ENCODE measurements around the gene SCP2D1. TPM values are rescaled to one million over a fixed set of nuclear protein-coding genes. Genes with fewer than 3 reads are reported as not detected.
"Not testable (repeated sequence)": the region's sequence is repeated elsewhere in the genome, so short reads cannot be mapped to it uniquely, and the experiment has no call there.

Gene SCP2D1
- total RNA-seq (not detected), polyA plus RNA-seq (not detected)

GRCh38 chr20:18813483-18813882 lies at the start of gene SCP2D1:
SCP2D1 (plus strand) TSS chr20:18813783; CDS start chr20:18813816, 33 bp downstream.
- no peak within 1 kb of the TSS for H3K27ac ChIP-seq (ENCODE audit: low read depth)
- no peak for DNase-seq (ENCODE audit: extremely low spot score)
- no peaks in the 10 kb centered on the region for H3K4me1 ChIP-seq (ENCODE audit: insufficient read depth)
- no peak within 1 kb of the TSS for H3K4me3 ChIP-seq (ENCODE audit: low read depth, low read length)
- WGBS = 79% methylated on average over 3 of the region's 3 CpGs
- no peaks in the 10 kb centered on the region for H3K36me3 ChIP-seq (ENCODE audit: insufficient read depth)

- Histone ChIP-seq H3K36me3 (ENCODE audit: insufficient read depth) (no peaks in the 10 kb centered on the region), H3K4me1 (ENCODE audit: insufficient read depth) (no peaks in the 10 kb centered on the region), H3K27ac (ENCODE audit: low read depth) (no peak overlapping the region), H3K4me3 (ENCODE audit: low read depth, low read length) (no peak overlapping the region)
- DNase-seq (ENCODE audit: extremely low spot score) = no peak
- WGBS = 71% methylated on average over 5 of the region's 5 CpGs
Observed at GRCh38 chr20:18767676-18768075, 45.9 kb upstream of the SCP2D1 start.

GRCh38 chr20:18773566-18773965 lies 40.0 kb upstream of the SCP2D1 start:
- 88% methylated on average over 1 of the region's 1 CpG for whole genome bisulfite sequencing
- H3K4me1 ChIP-seq (ENCODE audit: insufficient read depth) = no peaks in the 10 kb centered on the region
- H3K27ac ChIP-seq (ENCODE audit: low read depth) = no peak overlapping the region
- H3K4me3 ChIP-seq (ENCODE audit: low read depth, low read length) = no peak overlapping the region
- H3K36me3 ChIP-seq (ENCODE audit: insufficient read depth) = no peaks in the 10 kb centered on the region
- no peak for DNase-seq (ENCODE audit: extremely low spot score)

GRCh38 chr20:18774207-18774606 lies 39.4 kb upstream of the SCP2D1 start:
- H3K27ac ChIP-seq (ENCODE audit: low read depth) = no peak overlapping the region
- no peak overlapping the region for H3K4me3 ChIP-seq (ENCODE audit: low read depth, low read length)
- no peaks in the 10 kb centered on the region for H3K36me3 ChIP-seq (ENCODE audit: insufficient read depth)
- no peaks in the 10 kb centered on the region for H3K4me1 ChIP-seq (ENCODE audit: insufficient read depth)
- WGBS = 56% methylated on average over 2 of the region's 2 CpGs
- DNase-seq (ENCODE audit: extremely low spot score) = no peak

- Histone ChIP-seq H3K36me3 (ENCODE audit: insufficient read depth) (no peaks in the 10 kb centered on the region), H3K27ac (ENCODE audit: low read depth) (no peak overlapping the region), H3K4me3 (ENCODE audit: low read depth, low read length) (no peak overlapping the region), H3K4me1 (ENCODE audit: insufficient read depth) (no peaks in the 10 kb centered on the region)
- 91% methylated on average over 5 of the region's 5 CpGs for WGBS
- no peak for DNase-seq (ENCODE audit: extremely low spot score)
Observed at GRCh38 chr20:18775633-18776032, 38.0 kb upstream of the SCP2D1 start.

- no peak overlapping the region for H3K4me3 ChIP-seq (ENCODE audit: low read depth, low read length)
- no peaks in the 10 kb centered on the region for H3K36me3 ChIP-seq (ENCODE audit: insufficient read depth)
- DNase-seq (ENCODE audit: extremely low spot score) = no peak
- WGBS = 65% methylated on average over 10 of the region's 10 CpGs
- H3K27ac ChIP-seq (ENCODE audit: low read depth) = no peak overlapping the region
- H3K4me1 ChIP-seq (ENCODE audit: insufficient read depth) = no peaks in the 10 kb centered on the region
Observed at GRCh38 chr20:18778690-18779392, 34.7 kb upstream of the SCP2D1 start.

GRCh38 chr20:18780385-18781130 lies 33.0 kb upstream of the SCP2D1 start:
- no peaks in the 10 kb centered on the region for H3K36me3 ChIP-seq (ENCODE audit: insufficient read depth)
- DNase-seq (ENCODE audit: extremely low spot score) = no peak
- 69% methylated on average over 9 of the region's 9 CpGs for WGBS

GRCh38 chr20:18781509-18781908 lies 32.1 kb upstream of the SCP2D1 start:
- 90% methylated on average over 3 of the region's 3 CpGs for WGBS
- Histone ChIP-seq H3K4me1 (ENCODE audit: insufficient read depth) (no peaks in the 10 kb centered on the region), H3K27ac (ENCODE audit: low read depth) (no peak overlapping the region), H3K4me3 (ENCODE audit: low read depth, low read length) (no peak overlapping the region), H3K36me3 (ENCODE audit: insufficient read depth) (no peaks in the 10 kb centered on the region)
- no peak for DNase-seq (ENCODE audit: extremely low spot score)

More at GRCh38 chr20:18780385-18781130, 33.0 kb upstream of the SCP2D1 start:
- H3K27ac ChIP-seq (ENCODE audit: low read depth) = no peak overlapping the region
- H3K4me3 ChIP-seq (ENCODE audit: low read depth, low read length) = no peak overlapping the region
- no peaks in the 10 kb centered on the region for H3K4me1 ChIP-seq (ENCODE audit: insufficient read depth)

GRCh38 chr20:18783385-18783959 lies 30.1 kb upstream of the SCP2D1 start:
- Histone ChIP-seq H3K27ac (ENCODE audit: low read depth) (no peak overlapping the region), H3K36me3 (ENCODE audit: insufficient read depth) (no peaks in the 10 kb centered on the region), H3K4me3 (ENCODE audit: low read depth, low read length) (no peak overlapping the region), H3K4me1 (ENCODE audit: insufficient read depth) (no peaks in the 10 kb centered on the region)
- 86% methylated on average over 5 of the region's 5 CpGs for WGBS
- no peak for DNase-seq (ENCODE audit: extremely low spot score)

GRCh38 chr20:18787046-18787445 lies 26.5 kb upstream of the SCP2D1 start:
- not testable (repeated sequence) for H3K4me1 ChIP-seq (ENCODE audit: insufficient read depth); H3K27ac ChIP-seq (ENCODE audit: low read depth); H3K36me3 ChIP-seq (ENCODE audit: insufficient read depth); DNase-seq (ENCODE audit: extremely low spot score); H3K4me3 ChIP-seq (ENCODE audit: low read depth, low read length)
- 83% methylated on average over 2 of the region's 2 CpGs for WGBS

GRCh38 chr20:18788021-18788420 lies 25.6 kb upstream of the SCP2D1 start:
- Histone ChIP-seq H3K36me3 (ENCODE audit: insufficient read depth) (no peaks in the 10 kb centered on the region), H3K4me1 (ENCODE audit: insufficient read depth) (no peaks in the 10 kb centered on the region), H3K4me3 (ENCODE audit: low read depth, low read length) (no peak overlapping the region), H3K27ac (ENCODE audit: low read depth) (no peak overlapping the region)
- no peak for DNase-seq (ENCODE audit: extremely low spot score)

GRCh38 chr20:18790787-18791186 lies 22.8 kb upstream of the SCP2D1 start:
- Histone ChIP-seq H3K4me3 (ENCODE audit: low read depth, low read length) (no peak overlapping the region), H3K4me1 (ENCODE audit: insufficient read depth) (no peaks in the 10 kb centered on the region), H3K36me3 (ENCODE audit: insufficient read depth) (no peaks in the 10 kb centered on the region), H3K27ac (ENCODE audit: low read depth) (no peak overlapping the region)
- 61% methylated on average over 3 of the region's 3 CpGs for WGBS
- DNase-seq (ENCODE audit: extremely low spot score) = no peak

GRCh38 chr20:18793625-18794427 lies 19.8 kb upstream of the SCP2D1 start:
- no peaks in the 10 kb centered on the region for H3K4me1 ChIP-seq (ENCODE audit: insufficient read depth)
- peak overlapping the region; percentile 91 for H3K27ac ChIP-seq (ENCODE audit: low read depth)
- peak overlapping the region; percentile 73 for H3K4me3 ChIP-seq (ENCODE audit: low read depth, low read length)
- 7% methylated on average over 29 of the region's 29 CpGs for WGBS
- peak; percentile 89 for DNase-seq (ENCODE audit: extremely low spot score)
- H3K36me3 ChIP-seq (ENCODE audit: insufficient read depth) = no peaks in the 10 kb centered on the region
